PC-3 (cell line): ENCODE data around the gene CNP. TPM values are rescaled to one million over a fixed set of nuclear protein-coding genes. Genes with fewer than 3 reads are reported as not detected.

Source experiments
- ATAC-seq: fragments of 200-7000 bp; cut with Tn5 transposase; 2 replicates; pipeline ENCODE4 v1.9.1; 2020; ENCODE audit warnings: mild to moderate bottlenecking, moderate library complexity
- BruUV-seq: library from RNA; stranded (reverse); fragments of 400-500 nt; replicated peaks from 2 replicates; lab custom pipeline; 2021; lab: Mats Ljungman, UMichigan
- CTCF ChIA-PET: fragments of 300-600 bp; sonication (Branson Sonifier 250); formaldehyde crosslinking; loops from one replicate; lab custom pipeline; 2022; ENCODE audit warnings: antibody characterized with exemption; lab: Charles Lee
- POLR2A ChIA-PET: fragments of 300-600 bp; sonication (Branson Sonifier 250); formaldehyde crosslinking; loops from one replicate; lab custom pipeline; 2022; ENCODE audit warnings: antibody characterized with exemption; ENCODE audit not compliant: unreplicated experiment; lab: Charles Lee
- DNase-seq: peaks from one replicate; pipeline ENCODE4 v3.0.0-alpha.2; 2015
- H2AFZ ChIP-seq: fragments of 300-600 bp; sonication (generic); 2 replicates; pipeline ENCODE4 v1.6.0; 2016; ENCODE audit warnings: antibody characterized with exemption, low read length
- H3F3A ChIP-seq: fragments of 300-600 bp; sonication (generic); one replicate; pipeline ENCODE4 v1.6.0; 2017; ENCODE audit warnings: antibody characterized with exemption, low read length, control low read depth, mild to moderate bottlenecking; ENCODE audit not compliant: unreplicated experiment
- H3K27ac ChIP-seq: fragments of 300-600 bp; sonication (generic); 2 replicates; pipeline ENCODE4 v1.5.1; 2016; ENCODE audit warnings: mild to moderate bottlenecking, low read length
- H3K27me3 ChIP-seq: fragments of 300-600 bp; sonication (generic); 2 replicates; pipeline ENCODE4 v1.6.1; 2016; ENCODE audit warnings: low read length, mixed read lengths
- H3K36me3 ChIP-seq: fragments of 300-600 bp; sonication (generic); 2 replicates; pipeline ENCODE4 v1.6.1; 2016; ENCODE audit warnings: low read depth, mixed run types, low read length, mixed read lengths
- H3K4me1 ChIP-seq: fragments of 300-600 bp; sonication (generic); 2 replicates; pipeline ENCODE4 v1.5.1; 2016; ENCODE audit warnings: low read length; ENCODE audit not compliant: insufficient read depth
- H3K4me2 ChIP-seq: fragments of 300-600 bp; sonication (generic); 2 replicates; pipeline ENCODE4 v1.6.0; 2016; ENCODE audit warnings: low read length
- H3K4me3 ChIP-seq: fragments of 300-600 bp; sonication (generic); 2 replicates; pipeline ENCODE4 v1.5.1; 2016; ENCODE audit warnings: mild to moderate bottlenecking, low read length, mixed read lengths
- H3K79me2 ChIP-seq: fragments of 300-600 bp; sonication (generic); 2 replicates; pipeline ENCODE4 v1.6.1; 2017; ENCODE audit warnings: low read length, mixed read lengths
- H3K9ac ChIP-seq: fragments of 300-600 bp; sonication (generic); 2 replicates; pipeline ENCODE4 v1.6.0; 2016; ENCODE audit warnings: mild to moderate bottlenecking, low read length
- H3K9me2 ChIP-seq: fragments of 300-600 bp; sonication (generic); replicated peaks from 2 replicates; pipeline ENCODE4 v1.6.1; 2016; ENCODE audit warnings: mixed run types, low read length, mixed read lengths
- H3K9me3 ChIP-seq: fragments of 300-600 bp; sonication (generic); 2 replicates; pipeline ENCODE4 v1.6.1; 2016; ENCODE audit warnings: low read length, mixed read lengths
- H4K20me1 ChIP-seq: fragments of 300-600 bp; sonication (generic); 2 replicates; pipeline ENCODE4 v1.6.1; 2016; ENCODE audit warnings: low read length, mixed read lengths
- CTCF ChIP-seq: fragments of 300-600 bp; sonication (generic); conservative IDR thresholded peaks from 2 replicates; pipeline ENCODE4 v1.5.1; 2017; ENCODE audit warnings: antibody characterized with exemption, low read depth, mild to moderate bottlenecking, low read length
- EZH2 ChIP-seq: fragments of 300-600 bp; sonication (generic); IDR thresholded peaks from one replicate; pipeline ENCODE4 v1.6.1; 2017; ENCODE audit warnings: antibody characterized with exemption, mild to moderate bottlenecking, low read length; ENCODE audit not compliant: unreplicated experiment
- EZH2phosphoT487 ChIP-seq: fragments of 300-600 bp; sonication (generic); IDR thresholded peaks from 2 replicates; pipeline ENCODE4 v1.6.1; 2018; ENCODE audit warnings: mild to moderate bottlenecking, antibody characterized with exemption, low read length, borderline replicate concordance
- intact Hi-C: fragments of 100-400 bp; cut with micrococcal nuclease; formaldehyde crosslinking; loops from 2 replicates; pipeline ENCODE4 v1.9.0; 2023
- total RNA-seq: library from RNA; depleted of rRNA; stranded (reverse); fragments of >200 nt; gene quantifications from 2 replicates; pipeline ENCODE4 v1.2.3, GENCODE V29; 2014

CNP gene
- total RNA-seq, 1 experiment from 2014 or later: 91.6 TPM

- Histone ChIP-seq H3K36me3 (no peaks in the 10 kb centered on the region), H3K27me3 (no peaks in the 10 kb centered on the region), H3K9me2 (no peaks in the 10 kb centered on the region), H4K20me1 (no peaks in the 10 kb centered on the region), H3K27ac (no peak overlapping the region), H3K4me3 (no peak overlapping the region), H3K9ac (no peak overlapping the region), H3K9me3 (no peaks in the 10 kb centered on the region), H3K4me2 (no peak overlapping the region), H2AFZ (no peak overlapping the region), H3F3A (no peaks in the 10 kb centered on the region), H3K4me1 (0 out of 2 replicates have a peak, but pooled peaks cover 6% of the 10 kb centered on the region), H3K79me2 (no peaks in the 10 kb centered on the region)
- no peak for ATAC-seq
- BruUV-seq: no TSS peak
- DNase-seq: no peak
- TF ChIP-seq EZH2phosphoT487: no peak
- no peak for TF ChIP-seq CTCF
- no peak for TF ChIP-seq EZH2
- ChIA-PET CTCF (no interaction called here), POLR2A (interaction anchor here (0.7 kb wide), 1 partner anchor 143 kb away, joined by 12 read pairs; no protein-coding TSS in a partner anchor)
- intact Hi-C loops: no loop called here
These were observed 33.7 kb upstream of the CNP start for GRCh38 chr17:41932816-41933389.

GRCh38 chr17:41935641-41936040 lies 31.0 kb upstream of the CNP start:
- no peak for TF ChIP-seq EZH2
- TF ChIP-seq CTCF: no peak
- no peak for TF ChIP-seq EZH2phosphoT487

More at GRCh38 chr17:41935641-41936040, 31.0 kb upstream of the CNP start:
- no peaks in the 10 kb centered on the region for H4K20me1 ChIP-seq
- no peaks in the 10 kb centered on the region for H3K36me3 ChIP-seq
- intact Hi-C loops: no loop called here
- H3F3A ChIP-seq: no peaks in the 10 kb centered on the region
- no peak overlapping the region for H3K4me3 ChIP-seq
- H3K27ac ChIP-seq: no peak overlapping the region
- DNase-seq: no peak
- no peak overlapping the region for H3K9ac ChIP-seq
- no peaks in the 10 kb centered on the region for H3K9me3 ChIP-seq
- no peaks in the 10 kb centered on the region for H3K27me3 ChIP-seq
- H3K4me2 ChIP-seq: no peak overlapping the region
- ATAC-seq: no peak
- BruUV-seq: no TSS peak
- no peaks in the 10 kb centered on the region for H3K79me2 ChIP-seq
- no peaks in the 10 kb centered on the region for H3K9me2 ChIP-seq
- no peaks in the 10 kb centered on the region for H3K4me1 ChIP-seq
- ChIA-PET POLR2A (no interaction called here), CTCF (no interaction called here)
- no peak overlapping the region for H2AFZ ChIP-seq
